ENCODE measurements around the gene ZFAND5. TPM values are rescaled to one million over a fixed set of nuclear protein-coding genes. Genes with fewer than 3 reads are reported as not detected.

ZFAND5 gene, protein sequence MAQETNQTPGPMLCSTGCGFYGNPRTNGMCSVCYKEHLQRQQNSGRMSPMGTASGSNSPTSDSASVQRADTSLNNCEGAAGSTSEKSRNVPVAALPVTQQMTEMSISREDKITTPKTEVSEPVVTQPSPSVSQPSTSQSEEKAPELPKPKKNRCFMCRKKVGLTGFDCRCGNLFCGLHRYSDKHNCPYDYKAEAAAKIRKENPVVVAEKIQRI
- total RNA-seq (2013): 398 TPM
- polyA plus RNA-seq (100 to 1,000 TPM; 199 to 702 (median 237) TPM), polyA minus RNA-seq (160 and 271 TPM in 2 replicates), total RNA-seq (215 to 608 (median 517) reads per million in 11 experiments)

DNA sequence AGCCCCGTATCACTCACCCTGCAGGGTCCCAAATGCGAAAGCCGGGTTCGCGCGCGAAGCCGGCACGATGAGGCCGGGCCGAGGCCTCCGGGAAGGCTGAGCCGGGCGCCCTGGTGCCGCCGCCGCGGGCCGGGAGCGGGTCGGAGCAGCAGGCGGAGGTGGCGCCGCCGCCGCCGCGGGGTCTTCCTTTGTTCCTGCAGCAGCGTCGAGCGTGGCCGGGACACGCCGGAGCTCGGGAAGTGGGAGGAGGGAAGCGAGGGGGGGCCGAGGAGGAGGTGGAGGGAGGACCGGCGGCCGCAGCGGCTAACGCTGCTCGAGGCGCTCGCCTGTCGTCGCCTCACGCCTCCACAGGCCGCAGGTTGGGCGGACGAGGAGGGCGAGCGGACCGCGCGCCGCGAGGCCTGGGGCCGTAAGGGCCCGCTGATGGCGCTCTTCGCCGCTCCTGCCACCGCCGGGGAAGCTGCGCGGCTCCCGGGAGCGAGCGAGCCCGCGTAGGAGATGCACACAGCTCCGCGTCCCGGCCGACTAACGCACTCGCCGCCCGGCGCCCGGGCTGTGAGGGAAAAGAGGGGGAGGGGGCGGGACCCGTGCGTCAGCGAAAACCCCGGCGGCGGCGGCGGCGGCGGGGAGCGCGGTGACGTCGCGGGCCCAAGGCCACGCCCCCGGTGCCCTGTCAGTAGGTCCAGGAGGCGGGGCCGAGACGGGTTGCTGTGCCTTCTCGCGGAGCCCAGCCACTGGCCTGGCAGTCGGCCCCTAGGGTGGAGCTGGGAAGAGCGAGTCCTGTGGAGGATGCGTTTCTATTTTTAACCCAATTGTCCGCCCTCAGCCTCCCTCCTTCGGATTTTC is at the start of gene ZFAND5:
TSS of gene ZFAND5 (minus strand) at position 530 of the 846 bp plus-strand sequence. CDS start 4,430 bp downstream, outside the sequence.
- peak within 1 kb of the TSS; percentile 100 for H3K27ac Mint-ChIP-seq
- DNase-seq: peak; percentile 96 to 97 (median 97)

More for the DNA sequence above, at the start of gene ZFAND5:
- peaks cover 0 to 2% (median 0%) of the 10 kb centered on the region in 7 donors for H3K9me3 Mint-ChIP-seq
- Histone ChIP-seq H3K27ac (ENCODE audit: low read depth in 1 of 2, low read length in 2 of 2) (peak within 1 kb of the TSS; percentile 97 to 100), H3K4me2 (replicated peaks; ENCODE audit: extremely low read depth, low read length, poor library complexity, severe bottlenecking) (peak within 1 kb of the TSS; percentile 81), H3K79me2 (ENCODE audit: insufficient read depth, low read length) (peaks cover 51% of the 10 kb centered on the region), H3K9ac (ENCODE audit: insufficient read depth, low read length, poor library complexity, severe bottlenecking) (peak within 1 kb of the TSS; percentile 98), H4K20me1 (ENCODE audit: insufficient read depth, low read length) (peaks cover 50% of the 10 kb centered on the region), H2AFZ (ENCODE audit: insufficient read depth, low read depth, low read length, poor library complexity, severe bottlenecking) (peak within 1 kb of the TSS; percentile 64), H3K27me3 (ENCODE audit: control insufficient read depth in 2 of 2, insufficient read depth in 2 of 2, low read length in 2 of 2) (no peaks in the 10 kb centered on the region), H3K4me1 (ENCODE audit: control insufficient read depth in 1 of 2, insufficient read depth in 2 of 2, low read length in 2 of 2) (peaks cover 27 to 35% of the 10 kb centered on the region in 2 donors), H3K4me3 (replicated peaks in 1 of 3; ENCODE audit: low read depth in 2 of 3, low read length in 3 of 3) (peak within 1 kb of the TSS; percentile 77 to 100 (median 98)), H3K36me3 (replicated peaks in 1 of 2; ENCODE audit: control insufficient read depth in 1 of 2, insufficient read depth in 2 of 2, low read length in 2 of 2) (peaks cover 14 to 29% of the 10 kb centered on the region in 2 donors), H3K9me3 (replicated peaks in 1 of 2; ENCODE audit: control insufficient read depth in 1 of 2, insufficient read depth in 1 of 2, low read length in 2 of 2) (no peaks in the 10 kb centered on the region)
- peaks cover 33 to 35% of the 10 kb centered on the region in 2 donors for H3K36me3 Mint-ChIP-seq
- no peak for TF ChIP-seq CTCF (IDR thresholded peaks at IDR 0.05)
- peak within 1 kb of the TSS; percentile 95 to 96 for H3K4me3 Mint-ChIP-seq
- peaks cover 0 to 4% (median 0%) of the 10 kb centered on the region in 3 donors for H3K27me3 Mint-ChIP-seq (ENCODE audit: low read depth in 3 of 3)
- intact Hi-C loops (cut with micrococcal nuclease): loop anchor here (2.0 to 5.0 kb wide), 9 partner anchors 57 to 228 kb away; no protein-coding TSS in a partner anchor
- H3K4me1 Mint-ChIP-seq: peaks cover 20% of the 10 kb centered on the region
- under 1% methylated on average over 106 of the region's 110 CpGs for WGBS (ENCODE audit: insufficient coverage)

Data from CD14-positive monocyte (primary cell).